Hematopoietic multipotent progenitor cell treated with erythropoietin and hydrocortisone succinate and interleukin-3 and kit ligand, for 8 days (in vitro differentiated cells): ENCODE data around the gene KIAA1671.

ENCODE experiments used
- DNase-seq: peaks from one replicate; pipeline ENCODE4 v3.0.0-alpha.2; 2015

Gene KIAA1671

GRCh38 chr22:25153961-25154666, 201.6 kb downstream of the KIAA1671 start:
- DNase-seq = peak; percentile 95

GRCh38 chr22:25154667-25154999, 202.1 kb downstream of the KIAA1671 start:
- DNase-seq = no peak

- DNase-seq = no peak
These were observed 204.2 kb downstream of the KIAA1671 start for GRCh38 chr22:25156736-25157135.

GRCh38 chr22:25159028-25159427, 206.5 kb downstream of the KIAA1671 start:
- no peak for DNase-seq

- no peak for DNase-seq
These were observed 207.8 kb downstream of the KIAA1671 start for GRCh38 chr22:25160120-25160996.

GRCh38 chr22:25161017-25161915, 208.8 kb downstream of the KIAA1671 start:
- DNase-seq = no peak

- DNase-seq = no peak
These were observed 209.5 kb downstream of the KIAA1671 start for GRCh38 chr22:25161916-25162530.

- no peak for DNase-seq
These were observed 210.0 kb downstream of the KIAA1671 start for GRCh38 chr22:25162561-25162960.

GRCh38 chr22:25165785-25166184, 213.3 kb downstream of the KIAA1671 start:
- DNase-seq = no peak

- DNase-seq = peak; percentile 62
These were observed 213.9 kb downstream of the KIAA1671 start for GRCh38 chr22:25166266-25167040.

- no peak for DNase-seq
These were observed 214.6 kb downstream of the KIAA1671 start for GRCh38 chr22:25167082-25167481.

GRCh38 chr22:25167834-25168601, 215.5 kb downstream of the KIAA1671 start:
- no peak for DNase-seq

- no peak for DNase-seq
These were observed 216.9 kb downstream of the KIAA1671 start for GRCh38 chr22:25169278-25170031.

- no peak for DNase-seq
These were observed 218.0 kb downstream of the KIAA1671 start for GRCh38 chr22:25170426-25170980.

GRCh38 chr22:25172153-25172552, 219.6 kb downstream of the KIAA1671 start:
- DNase-seq = peak; percentile 73

- no peak for DNase-seq
These were observed 221.8 kb downstream of the KIAA1671 start for GRCh38 chr22:25174156-25174887.

- DNase-seq = no peak
These were observed 222.4 kb downstream of the KIAA1671 start for GRCh38 chr22:25174888-25175411.

- DNase-seq = no peak
These were observed 223.7 kb downstream of the KIAA1671 start for GRCh38 chr22:25176175-25176574.

GRCh38 chr22:25176799-25177198, 224.3 kb downstream of the KIAA1671 start:
- no peak for DNase-seq
